Stimulated activated CD8-positive, alpha-beta memory T cell treated with anti-CD3 and anti-CD28 coated beads, Interleukin-2, amount 100 ng/mL, for 1 hour (primary cell): ENCODE measurements around the gene FIGLA.

Experiments
- DNase-seq, 2 donors: peaks; one replicate each; pipeline ENCODE4 v3.0.0-alpha.2; 2020; ENCODE audit warnings: low read depth in 2 of 2

Gene FIGLA

DNA sequence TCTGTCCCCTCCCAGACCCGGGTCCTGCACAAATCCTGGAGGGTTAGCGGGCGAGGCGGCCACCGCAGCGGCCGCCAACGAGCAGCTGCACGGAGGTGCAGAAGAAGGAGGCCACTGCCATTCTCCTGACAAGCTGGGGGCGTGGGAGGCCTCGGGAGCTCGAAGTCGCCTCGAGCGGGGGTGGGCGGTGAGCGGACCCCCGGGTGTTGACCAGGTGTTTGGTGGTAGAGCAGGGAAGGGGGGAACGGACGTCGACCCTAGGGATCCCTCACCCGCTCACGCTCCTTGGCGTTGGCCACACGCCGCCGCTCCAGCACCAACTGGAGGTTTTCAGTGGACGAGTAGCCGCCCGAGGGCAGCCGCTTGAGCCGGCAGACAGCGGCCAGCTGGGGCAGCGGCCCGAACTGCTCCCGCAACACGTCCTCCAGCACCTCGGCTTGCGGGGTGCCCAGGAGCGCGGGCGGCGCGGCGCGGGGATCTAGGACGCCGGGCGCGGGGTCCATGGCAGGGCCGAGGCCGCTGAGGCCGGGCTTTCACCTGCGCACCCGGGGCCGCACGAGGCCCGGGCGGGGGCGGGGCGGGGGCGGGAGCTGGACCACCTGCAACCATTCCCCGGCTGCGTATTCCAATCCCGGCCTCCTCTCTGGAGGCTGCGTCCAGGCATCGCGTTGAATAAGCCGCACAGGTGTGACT lies at the start of gene FIGLA:
FIGLA (minus strand) TSS at position 508 of the 693 bp plus-strand sequence; CDS start at position 503, 5 bp downstream.
- no peak for DNase-seq

DNA sequence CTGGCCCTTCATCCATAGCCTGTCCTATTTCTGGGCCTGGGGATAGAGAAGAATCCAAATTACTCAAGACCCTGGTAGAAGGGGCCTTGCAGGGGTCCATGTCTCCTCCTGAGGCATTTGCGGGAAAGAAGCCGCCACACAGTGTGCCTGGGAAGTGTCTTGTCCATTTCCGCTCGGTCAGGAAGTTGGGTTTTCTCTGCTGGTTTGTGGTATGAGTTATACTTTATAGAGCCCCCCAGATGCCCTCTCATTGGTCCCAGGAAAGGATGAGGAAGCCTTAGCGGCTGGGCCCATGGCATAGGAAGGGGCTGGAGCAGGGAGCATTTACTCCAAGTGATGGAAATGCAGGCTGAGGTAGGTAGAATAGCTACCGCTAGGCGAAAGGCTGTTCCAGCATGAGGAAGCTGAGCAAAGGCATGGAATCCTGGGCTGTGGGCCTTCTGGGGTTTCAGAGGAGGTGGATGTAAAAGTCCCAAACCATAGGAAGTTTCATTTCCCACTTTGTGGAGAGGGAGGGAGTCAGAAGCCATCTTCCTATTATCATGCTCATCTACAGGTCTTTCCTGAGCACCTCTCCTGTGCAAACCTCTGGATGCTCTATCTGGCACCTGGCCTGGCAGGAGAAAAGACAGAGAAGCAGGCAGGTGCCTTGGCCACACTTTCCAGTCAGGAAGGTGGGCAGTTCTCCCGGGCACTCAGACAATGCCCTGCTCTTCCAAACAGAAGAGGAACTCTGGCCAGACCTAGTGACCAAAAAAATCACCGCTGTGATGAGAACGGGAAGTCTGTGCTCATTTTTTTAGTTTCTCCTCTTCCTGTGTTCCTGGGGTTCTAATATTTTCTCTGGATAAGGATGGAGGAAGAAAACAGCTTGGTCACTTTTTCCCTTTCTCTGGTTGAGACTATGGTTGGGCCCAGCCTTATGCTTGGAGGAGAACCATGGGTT lies 47.8 kb upstream of the FIGLA start:
- no peak for DNase-seq

GRCh38 chr2:70835643-70836042 lies 45.2 kb upstream of the FIGLA start, which contains the start of gene CD207:
Gene CD207 (minus strand): TSS chr2:70835816. CDS start chr2:70835776, 40 bp downstream.
- DNase-seq: no peak

DNA sequence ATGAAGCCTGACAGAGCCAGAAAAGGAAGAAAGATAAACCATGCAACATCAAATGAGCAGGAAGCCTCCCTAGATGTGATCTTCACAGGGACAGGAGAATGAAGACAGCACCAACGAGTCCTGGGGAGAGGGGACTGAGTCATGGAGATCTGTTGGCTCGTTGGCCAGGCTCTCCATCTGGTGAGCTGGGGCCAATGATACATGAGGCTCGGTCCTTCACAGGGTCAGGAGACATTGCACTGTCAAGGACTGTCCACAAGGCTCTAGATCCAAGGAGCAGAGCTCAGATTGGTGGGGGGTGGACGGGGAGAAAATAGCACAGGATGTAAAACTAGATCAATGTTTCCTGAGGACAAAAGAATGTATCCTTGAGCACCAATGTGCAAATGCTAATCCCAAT lies 44.4 kb upstream of the FIGLA start:
- no peak for DNase-seq

DNA sequence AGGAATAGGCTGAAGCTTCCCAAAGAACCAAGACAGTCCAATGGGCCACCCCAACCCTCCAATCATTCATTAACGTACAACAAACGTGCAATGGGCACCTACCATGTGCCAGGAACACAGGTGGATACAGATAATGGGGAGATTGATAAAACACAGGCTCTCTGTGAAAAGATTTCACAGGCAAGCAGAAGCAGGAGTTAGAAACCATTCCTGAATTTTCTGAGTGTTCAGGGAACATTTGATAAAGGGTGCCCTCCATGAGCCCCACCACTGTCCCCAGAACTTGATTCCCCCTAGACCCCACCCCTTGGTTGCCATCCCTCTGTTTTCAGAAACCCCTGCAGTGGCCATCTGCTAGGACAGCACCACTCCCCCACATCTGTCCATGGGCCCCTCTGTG lies 43.7 kb upstream of the FIGLA start:
- DNase-seq: no peak

DNA sequence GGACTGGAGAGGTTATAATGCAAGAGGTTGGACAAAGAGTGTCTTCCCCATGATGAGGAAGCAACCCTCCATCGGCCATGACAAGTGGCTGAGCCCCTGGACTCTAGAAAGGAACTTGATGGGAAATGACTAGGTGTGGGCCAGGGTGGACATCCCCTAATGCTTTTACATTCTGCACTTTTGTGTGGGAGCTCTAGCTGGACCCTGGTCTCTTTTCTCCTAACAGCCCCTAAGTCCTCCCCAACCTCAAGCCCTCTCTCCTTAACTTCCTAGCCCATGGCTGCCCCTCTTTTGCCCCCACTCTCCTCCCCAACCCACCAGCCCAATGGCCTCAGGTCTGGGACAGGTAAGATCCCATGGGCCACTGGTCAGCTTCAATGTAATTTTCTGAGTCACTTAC lies 42.8 kb upstream of the FIGLA start:
- DNase-seq: no peak

DNA sequence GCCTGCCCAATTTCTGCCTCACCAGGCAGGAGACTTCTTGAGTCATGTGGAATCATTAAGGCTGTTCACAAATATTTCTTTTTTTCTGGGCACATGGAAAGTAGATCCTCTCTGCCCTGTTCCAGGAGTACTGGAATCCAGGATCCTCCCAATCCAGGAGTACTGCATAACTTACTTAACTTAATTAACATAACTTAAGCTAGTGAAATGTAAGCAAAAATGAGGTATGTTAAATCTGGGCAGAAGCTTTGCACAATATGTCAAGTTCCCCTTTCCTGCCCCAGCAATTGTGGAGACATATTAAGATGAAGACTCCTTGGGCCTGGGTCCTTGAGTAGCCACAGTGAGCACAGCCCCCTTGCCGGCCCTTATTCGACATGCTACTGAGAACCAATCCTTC lies 41.9 kb upstream of the FIGLA start:
- no peak for DNase-seq

DNA sequence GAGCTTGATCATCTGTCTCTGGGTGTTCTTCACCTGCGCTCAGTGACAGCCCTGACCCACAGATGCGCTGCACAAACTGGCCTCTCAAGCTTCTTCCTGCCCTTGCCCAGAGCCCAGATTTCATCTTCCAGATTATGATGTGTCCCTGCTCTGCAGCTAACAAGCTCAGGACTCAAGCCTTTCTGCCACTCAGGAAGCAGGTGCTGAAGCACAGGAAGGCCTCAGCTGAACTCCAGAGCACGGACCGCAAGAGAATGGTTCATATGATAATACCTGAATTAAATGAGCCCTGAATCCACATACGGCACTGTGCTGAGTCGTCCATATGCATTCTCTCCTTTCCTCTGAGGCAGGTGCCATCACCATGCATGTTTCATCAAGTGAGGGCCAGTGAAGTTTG lies 41.4 kb upstream of the FIGLA start:
- DNase-seq: no peak

- no peak for DNase-seq
Observed at GRCh38 chr2:70830366-70830765, 39.9 kb upstream of the FIGLA start.

GRCh38 chr2:70829916-70830315 lies 39.5 kb upstream of the FIGLA start:
- DNase-seq: no peak

GRCh38 chr2:70828914-70829824 lies 38.7 kb upstream of the FIGLA start:
- no peak for DNase-seq

DNA sequence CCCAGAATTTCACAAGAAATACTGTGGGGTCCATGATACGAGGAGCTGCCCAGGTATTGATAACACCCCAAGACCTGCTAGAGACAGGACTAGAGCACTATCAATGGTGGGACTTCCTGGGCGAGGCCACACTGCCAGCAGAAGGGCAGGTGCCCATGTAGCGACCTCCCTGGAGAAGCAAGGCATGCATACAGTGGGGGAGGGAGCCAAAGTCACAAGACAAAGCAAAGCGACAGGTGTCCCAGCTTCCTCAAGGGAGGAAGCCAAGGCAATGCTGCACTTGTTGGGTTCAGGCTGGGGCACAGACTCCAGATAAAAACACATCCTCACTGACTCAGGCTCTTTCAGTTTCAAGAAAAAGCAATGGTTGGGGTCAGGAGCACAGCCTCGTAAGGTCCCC lies 37.7 kb upstream of the FIGLA start:
- DNase-seq: no peak

DNA sequence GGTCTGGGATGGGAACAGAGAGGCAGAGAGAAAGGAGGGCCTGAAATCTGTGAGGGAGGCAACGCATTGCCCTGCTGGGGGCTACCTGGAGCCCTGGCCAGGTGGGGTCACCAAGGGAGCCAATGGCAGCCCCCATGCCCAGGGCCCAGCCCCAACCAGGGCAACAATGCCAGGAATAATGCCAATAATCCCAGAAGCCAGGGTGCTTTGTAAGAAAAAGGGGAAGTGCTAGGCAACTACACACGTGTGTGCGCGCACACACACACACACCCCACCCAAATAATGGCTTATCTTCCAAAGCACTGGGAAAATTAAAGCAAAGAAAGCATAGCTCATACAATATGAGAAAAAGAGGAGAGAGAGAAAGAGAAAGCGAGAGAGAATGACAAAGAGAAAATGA lies 36.9 kb upstream of the FIGLA start:
- no peak for DNase-seq

DNA sequence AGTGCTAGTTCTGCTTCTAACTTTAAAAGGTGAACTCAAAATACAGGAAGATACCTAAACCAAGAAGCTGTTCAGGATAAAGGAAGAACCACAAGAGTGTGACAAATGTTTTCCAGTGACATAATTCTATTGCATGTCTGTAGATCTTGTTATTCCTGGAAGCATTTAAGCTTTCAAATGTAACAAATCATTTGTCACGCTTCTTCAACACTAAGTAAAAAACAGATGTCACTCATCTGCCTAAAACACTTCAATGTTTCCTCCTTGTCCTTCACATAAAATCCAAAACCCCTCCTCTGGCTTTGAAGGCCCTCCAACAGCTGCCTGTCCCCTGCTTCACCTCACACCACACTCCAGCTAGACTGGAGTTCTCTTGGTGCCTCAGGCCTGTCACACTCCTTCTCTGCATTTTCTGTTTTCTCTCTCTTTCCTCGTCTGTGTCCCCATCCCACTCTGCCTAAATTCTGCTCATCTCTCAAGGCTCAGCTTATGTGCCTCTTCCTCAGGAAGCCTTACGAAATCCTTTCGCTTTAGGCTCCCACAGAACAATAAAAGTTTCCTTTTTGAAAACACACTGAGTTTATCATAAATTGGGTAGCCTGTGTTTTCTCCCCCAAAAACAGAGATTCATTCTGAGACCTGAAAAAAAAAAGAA lies 36.4 kb upstream of the FIGLA start:
- DNase-seq: no peak

GRCh38 chr2:70823249-70823648 lies 32.8 kb upstream of the FIGLA start:
- DNase-seq: no peak

GRCh38 chr2:70822843-70823242 lies 32.4 kb upstream of the FIGLA start:
- DNase-seq: no peak

DNA sequence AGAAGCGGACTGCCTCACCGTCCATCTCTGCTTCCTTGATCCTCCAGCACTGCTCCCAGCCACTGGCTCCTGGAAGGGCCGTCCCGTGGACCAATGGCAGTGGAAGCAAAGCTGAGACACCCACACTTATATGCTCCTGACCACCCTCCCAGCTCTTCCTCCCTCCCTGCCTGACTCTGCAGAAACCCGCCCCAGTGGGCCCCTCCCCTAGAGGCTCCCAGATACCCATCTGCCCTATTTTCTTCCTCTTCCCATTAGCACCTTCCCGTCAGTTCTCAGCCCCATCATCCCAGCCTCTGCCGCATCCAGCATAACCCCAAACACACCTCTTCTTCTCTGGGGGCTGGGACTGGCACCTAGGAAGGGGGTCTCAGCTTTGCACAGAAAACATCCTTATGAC lies 30.1 kb upstream of the FIGLA start, which contains the start of gene CLEC4F:
CLEC4F (minus strand) TSS at position 101 of the 400 bp plus-strand sequence; CDS start at position 25, 76 bp downstream.
- no peak for DNase-seq

GRCh38 chr2:70817284-70817954 lies 27.0 kb upstream of the FIGLA start:
- DNase-seq: no peak

- DNase-seq: no peak
Observed at GRCh38 chr2:70816726-70817125, 26.3 kb upstream of the FIGLA start.
